Measurements from ENCODE around the gene MCMBP.

Gene MCMBP

DNA sequence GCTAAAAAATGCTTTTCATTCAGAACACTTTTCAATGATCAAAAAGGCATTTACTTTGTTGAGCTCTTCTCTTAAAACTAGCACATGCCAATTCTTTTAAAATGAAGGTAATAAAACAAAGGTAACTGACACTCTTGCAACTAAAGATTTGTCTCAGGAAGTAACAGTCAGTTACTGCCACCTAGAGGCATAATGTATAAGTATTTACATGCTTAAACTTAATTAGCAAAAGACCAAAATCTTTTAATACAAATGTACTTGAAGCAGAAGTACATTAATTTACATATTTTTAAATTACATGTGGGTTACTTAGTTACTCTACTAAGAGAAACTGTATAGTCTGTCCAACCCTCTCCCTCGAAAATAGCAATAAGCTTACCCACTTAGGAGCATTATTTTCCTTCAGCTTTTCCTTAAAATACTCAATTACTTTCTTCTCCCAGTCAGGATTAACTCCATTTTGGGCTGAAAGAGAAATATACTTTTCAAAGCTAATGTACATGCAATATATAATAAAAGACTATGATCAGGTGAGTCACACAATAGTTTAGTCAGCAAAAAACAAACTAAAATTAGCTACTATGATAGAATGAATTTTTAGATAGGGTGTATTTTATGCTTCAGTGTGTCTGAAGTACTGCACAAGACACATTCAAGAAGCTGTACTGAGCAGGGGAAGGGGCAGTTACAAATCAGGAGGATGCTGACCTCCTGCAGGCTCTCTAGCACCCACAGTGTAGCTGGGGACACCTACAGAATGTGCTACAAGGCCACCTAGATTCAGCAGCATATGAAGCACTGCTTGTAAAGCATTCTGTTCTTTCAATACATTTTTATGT lies 13.0 kb downstream of the MCMBP start:
- TF ChIP-seq RAD21 (IDR thresholded peaks at IDR 0.05; ENCODE audit: low read depth) (peak; percentile 67), NFIC (IDR thresholded peaks at IDR 0.05) (no peak)

- TF ChIP-seq EGR1 (IDR thresholded peaks at IDR 0.05), result no peak
These were observed 14.6 kb downstream of the MCMBP start for GRCh38 chr10:119858063-119858462.

GRCh38 chr10:119853574-119853973 lies 19.1 kb downstream of the MCMBP start:
- no peak for TF ChIP-seq RAD21 (IDR thresholded peaks at IDR 0.05; ENCODE audit: low read depth)
- TF ChIP-seq YY1 (IDR thresholded peaks at IDR 0.05; ENCODE audit: low read depth), result no peak
- TF ChIP-seq CEBPB (IDR thresholded peaks at IDR 0.05), result no peak
- no peak for TF ChIP-seq CREB1 (IDR thresholded peaks at IDR 0.05; ENCODE audit: low read depth)
- TF ChIP-seq NFIC (IDR thresholded peaks at IDR 0.05), result no peak
- no peak for TF ChIP-seq REST (IDR thresholded peaks at IDR 0.05; ENCODE audit: low read depth)

- TF ChIP-seq ZBTB7A (IDR thresholded peaks at IDR 0.05; ENCODE audit: low read depth), result no peak
- no peak for TF ChIP-seq CEBPB (IDR thresholded peaks at IDR 0.05)
- no peak for TF ChIP-seq TAF1 (IDR thresholded peaks at IDR 0.05; ENCODE audit: low read depth)
- TF ChIP-seq EP300 (IDR thresholded peaks at IDR 0.05; ENCODE audit: borderline replicate concordance), result no peak
- no peak for TF ChIP-seq TCF12 (IDR thresholded peaks at IDR 0.05; ENCODE audit: low read depth)
- no peak for TF ChIP-seq NFIC (IDR thresholded peaks at IDR 0.05)
- TF ChIP-seq YY1 (IDR thresholded peaks at IDR 0.05; ENCODE audit: low read depth), result no peak
- TF ChIP-seq REST (IDR thresholded peaks at IDR 0.05; ENCODE audit: low read depth), result no peak
- TF ChIP-seq USF1 (IDR thresholded peaks at IDR 0.05), result no peak
- TF ChIP-seq EGR1 (IDR thresholded peaks at IDR 0.05), result no peak
- no peak for TF ChIP-seq RAD21 (IDR thresholded peaks at IDR 0.05; ENCODE audit: low read depth)
- TF ChIP-seq FOXM1 (IDR thresholded peaks at IDR 0.05; ENCODE audit: borderline replicate concordance, low read depth), result no peak
- no peak for TF ChIP-seq TEAD4 (IDR thresholded peaks at IDR 0.05)
- TF ChIP-seq, protein P1, sequence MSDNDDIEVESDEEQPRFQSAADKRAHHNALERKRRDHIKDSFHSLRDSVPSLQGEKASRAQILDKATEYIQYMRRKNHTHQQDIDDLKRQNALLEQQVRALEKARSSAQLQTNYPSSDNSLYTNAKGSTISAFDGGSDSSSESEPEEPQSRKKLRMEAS (IDR thresholded peaks at IDR 0.05), result no peak
- no peak for TF ChIP-seq CREB1 (IDR thresholded peaks at IDR 0.05; ENCODE audit: low read depth)
These were observed 19.8 kb downstream of the MCMBP start for GRCh38 chr10:119852822-119853221.

GRCh38 chr10:119852277-119852676 lies 20.4 kb downstream of the MCMBP start:
- TF ChIP-seq ZBTB7A (IDR thresholded peaks at IDR 0.05; ENCODE audit: low read depth) (no peak), EP300 (IDR thresholded peaks at IDR 0.05; ENCODE audit: borderline replicate concordance) (no peak), TCF12 (IDR thresholded peaks at IDR 0.05; ENCODE audit: low read depth) (no peak), TEAD4 (IDR thresholded peaks at IDR 0.05) (no peak), YY1 (IDR thresholded peaks at IDR 0.05; ENCODE audit: low read depth) (no peak), CREB1 (IDR thresholded peaks at IDR 0.05; ENCODE audit: low read depth) (no peak), REST (IDR thresholded peaks at IDR 0.05; ENCODE audit: low read depth) (no peak), CEBPB (IDR thresholded peaks at IDR 0.05) (no peak), EGR1 (IDR thresholded peaks at IDR 0.05) (no peak), TAF1 (IDR thresholded peaks at IDR 0.05; ENCODE audit: low read depth) (no peak), NFIC (IDR thresholded peaks at IDR 0.05) (no peak), USF1 (IDR thresholded peaks at IDR 0.05) (no peak), FOXM1 (IDR thresholded peaks at IDR 0.05; ENCODE audit: borderline replicate concordance, low read depth) (no peak)
- TF ChIP-seq, protein P1 (IDR thresholded peaks at IDR 0.05), result no peak
